NCI-H2107 treated with DMSO at 0.1 percent for 48 hours (cell line): Measurements from ENCODE around the gene EFHC2.
A peak's percentile ranks its signal among the peaks of the same experiment; 100 is the strongest.
"Not testable (repeated sequence)": the region's sequence is repeated elsewhere in the genome, so short reads cannot be mapped to it uniquely, and the experiment has no call there.

Experiments used
- DNase-seq: peaks from one replicate; lab custom pipeline; 2025; ENCODE audit not compliant: unreplicated experiment; lab: John Stamatoyannopoulos, UW

EFHC2 gene

GRCh38 chrX:44234116-44234515, 109.4 kb downstream of the EFHC2 start:
- DNase-seq, result no peak

- DNase-seq, result no peak
Observed at GRCh38 chrX:44232081-44232480, 111.4 kb downstream of the EFHC2 start.

- no peak for DNase-seq
Observed at GRCh38 chrX:44228621-44229020, 114.9 kb downstream of the EFHC2 start.

DNA sequence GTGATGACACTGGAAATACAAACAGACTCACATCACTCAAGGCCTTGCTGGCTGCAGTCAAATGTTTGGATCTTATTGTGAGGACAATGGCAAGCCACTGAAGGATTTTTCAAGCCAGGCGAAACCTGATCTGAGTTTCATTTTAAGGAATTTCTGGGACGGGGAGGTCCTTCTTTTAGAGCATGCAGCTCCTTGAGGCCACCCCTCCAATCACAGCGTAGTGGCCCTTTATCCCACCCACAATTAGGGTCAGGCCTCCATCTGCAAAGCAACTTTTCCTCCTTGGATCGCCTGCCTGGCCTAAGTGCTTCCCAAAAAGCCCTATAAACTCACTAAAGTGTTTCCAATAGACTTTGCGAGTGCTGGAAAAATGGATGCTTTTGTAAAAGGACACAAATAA, 115.5 kb downstream of the EFHC2 start:
- no peak for DNase-seq

- DNase-seq, result no peak
Observed at GRCh38 chrX:44225667-44226066, 117.8 kb downstream of the EFHC2 start.

DNA sequence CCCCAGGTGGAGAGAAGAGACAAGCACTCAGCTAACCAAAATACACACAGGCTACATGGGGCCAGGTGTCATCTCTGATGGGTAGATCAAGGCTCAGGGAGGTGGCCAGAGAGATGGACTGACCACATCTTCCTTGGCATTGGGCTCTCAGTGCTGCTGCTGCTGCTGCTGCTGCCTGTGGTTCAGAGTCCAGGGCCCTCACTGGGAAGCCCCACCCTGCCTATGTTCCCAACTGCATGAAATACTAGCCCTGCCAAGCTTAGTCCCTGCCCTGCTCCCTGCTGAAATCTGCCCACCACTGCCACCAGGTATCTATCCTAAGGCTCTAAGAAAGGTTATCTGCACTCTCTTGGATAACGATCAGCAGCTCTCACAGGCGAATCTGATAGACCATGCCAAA, 118.7 kb downstream of the EFHC2 start:
- DNase-seq, result no peak

GRCh38 chrX:44223150-44223549, 120.3 kb downstream of the EFHC2 start:
- no peak for DNase-seq

DNA sequence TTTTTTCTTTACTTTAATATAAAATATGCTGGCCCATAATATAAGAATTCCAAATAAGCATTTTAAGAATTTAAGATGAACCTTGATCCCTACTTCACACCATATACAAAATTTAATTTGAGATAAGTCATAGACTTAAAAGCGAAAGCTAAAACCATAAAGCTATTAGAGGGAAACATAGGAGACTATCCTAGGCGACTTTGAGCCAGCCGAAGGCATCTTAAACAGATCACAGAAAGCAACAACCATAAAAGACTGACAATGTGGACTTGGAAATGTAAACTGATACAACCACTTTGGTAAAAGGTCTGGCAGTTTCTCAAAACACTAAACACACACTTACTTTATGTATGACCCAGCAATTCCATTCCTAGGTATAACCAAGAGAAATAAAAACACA, 125.0 kb downstream of the EFHC2 start:
- no peak for DNase-seq

- no peak for DNase-seq
Observed at GRCh38 chrX:44216171-44216570, 127.3 kb downstream of the EFHC2 start.

DNA sequence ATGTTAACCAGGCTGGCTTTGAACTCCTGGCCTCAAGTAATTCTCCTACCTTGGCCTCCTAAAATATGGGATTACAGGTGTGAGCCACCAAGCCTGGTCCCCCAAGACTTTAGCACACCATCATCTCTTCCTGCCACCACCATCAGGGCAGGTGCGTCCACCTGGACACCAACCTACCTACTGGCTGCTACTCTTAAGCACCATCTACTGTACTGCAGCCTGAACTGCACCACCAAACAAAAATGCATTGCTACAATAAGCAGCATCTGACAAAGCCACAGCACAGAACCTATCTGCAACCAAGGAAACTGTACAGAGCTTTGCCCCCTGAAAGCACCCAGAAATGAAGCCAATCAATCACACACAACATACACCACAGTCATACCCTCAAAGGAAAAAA, 139.7 kb downstream of the EFHC2 start:
- DNase-seq, result no peak

GRCh38 chrX:44202596-44202995, 140.9 kb downstream of the EFHC2 start:
- no peak for DNase-seq

GRCh38 chrX:44189116-44189515, 154.4 kb downstream of the EFHC2 start:
- DNase-seq, result no peak

DNA sequence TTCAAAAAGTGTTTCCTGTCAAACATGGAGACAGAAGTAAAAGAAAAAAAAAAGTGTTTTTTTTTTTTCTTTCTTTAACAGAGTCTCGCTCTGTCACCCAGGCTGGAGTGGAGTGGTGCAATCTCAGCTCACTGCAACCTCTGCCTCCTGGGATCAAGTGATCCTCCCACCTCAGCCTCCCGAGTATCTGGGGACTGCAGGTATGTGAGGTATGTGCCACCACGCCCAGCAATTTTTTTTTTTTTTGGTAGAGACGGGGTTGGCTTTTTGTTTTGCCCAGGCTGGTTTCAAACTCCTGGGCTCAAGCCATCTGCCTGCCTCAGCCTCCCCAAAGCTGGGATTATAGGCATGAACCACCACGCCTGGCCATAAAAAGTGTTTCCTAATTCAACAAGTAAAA, 155.6 kb downstream of the EFHC2 start:
- DNase-seq, result not testable (repeated sequence)

- peak; percentile 84 for DNase-seq
Observed at GRCh38 chrX:44183329-44183728, 160.1 kb downstream of the EFHC2 start.

GRCh38 chrX:44178274-44179053, 165.0 kb downstream of the EFHC2 start:
- DNase-seq, result no peak

DNA sequence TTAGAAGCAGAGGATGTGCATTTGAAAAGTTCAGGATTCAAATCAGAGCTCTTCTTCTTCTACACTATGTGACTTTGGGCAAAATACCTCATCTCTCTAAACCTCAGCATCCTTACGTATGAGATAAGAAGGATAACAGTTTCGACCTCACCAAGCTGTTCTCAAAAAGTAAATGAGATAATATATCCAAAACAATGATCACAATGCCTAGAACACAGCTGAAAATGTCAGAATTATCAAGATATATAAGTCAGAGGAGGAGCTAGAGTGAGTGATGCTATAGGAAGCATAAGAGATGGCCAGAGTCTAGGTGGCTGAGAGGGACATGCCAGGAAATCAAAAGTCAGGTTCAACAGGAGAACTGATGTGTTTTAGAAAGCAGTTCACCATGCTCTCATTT, 168.0 kb downstream of the EFHC2 start:
- no peak for DNase-seq

DNA sequence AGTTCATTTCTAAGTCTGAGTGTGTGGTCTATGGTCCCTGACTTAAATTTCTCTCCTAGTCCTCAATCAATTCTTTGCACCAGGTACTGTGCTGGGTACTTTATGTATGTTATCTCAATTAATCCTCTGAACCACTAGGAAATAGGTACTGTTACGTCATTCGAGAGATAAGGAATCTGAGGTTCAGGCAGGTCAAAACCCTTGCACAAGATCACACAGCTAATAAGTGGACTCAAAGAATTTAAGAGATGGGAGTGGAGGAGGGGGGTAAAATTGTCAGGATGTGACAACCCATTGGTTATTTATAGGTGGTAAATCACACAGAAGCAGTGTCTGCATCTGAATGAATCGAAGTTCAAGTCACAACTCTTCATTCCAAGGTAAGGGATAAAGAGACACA, 169.4 kb downstream of the EFHC2 start:
- no peak for DNase-seq

DNA sequence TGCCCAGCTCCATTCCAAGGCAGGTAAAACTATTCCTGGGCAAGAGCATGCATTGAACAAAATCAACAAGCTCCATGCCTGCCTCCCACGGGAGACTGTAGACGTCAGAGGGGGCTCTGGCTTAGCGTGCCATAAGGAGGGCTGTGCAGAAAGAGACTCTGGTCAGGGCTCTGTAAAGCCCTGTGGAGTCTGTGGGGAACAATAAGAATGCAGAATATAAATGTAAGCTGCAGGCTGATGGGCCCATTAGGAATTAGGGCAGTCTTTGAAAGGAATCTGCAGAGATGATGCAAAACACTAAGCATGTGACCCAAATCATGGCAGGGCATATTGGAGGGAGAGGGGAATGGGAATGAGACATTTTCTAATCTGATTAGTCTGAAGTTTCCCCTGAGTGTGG, 170.3 kb downstream of the EFHC2 start:
- no peak for DNase-seq

GRCh38 chrX:44167116-44167515, 176.4 kb downstream of the EFHC2 start:
- DNase-seq, result no peak

DNA sequence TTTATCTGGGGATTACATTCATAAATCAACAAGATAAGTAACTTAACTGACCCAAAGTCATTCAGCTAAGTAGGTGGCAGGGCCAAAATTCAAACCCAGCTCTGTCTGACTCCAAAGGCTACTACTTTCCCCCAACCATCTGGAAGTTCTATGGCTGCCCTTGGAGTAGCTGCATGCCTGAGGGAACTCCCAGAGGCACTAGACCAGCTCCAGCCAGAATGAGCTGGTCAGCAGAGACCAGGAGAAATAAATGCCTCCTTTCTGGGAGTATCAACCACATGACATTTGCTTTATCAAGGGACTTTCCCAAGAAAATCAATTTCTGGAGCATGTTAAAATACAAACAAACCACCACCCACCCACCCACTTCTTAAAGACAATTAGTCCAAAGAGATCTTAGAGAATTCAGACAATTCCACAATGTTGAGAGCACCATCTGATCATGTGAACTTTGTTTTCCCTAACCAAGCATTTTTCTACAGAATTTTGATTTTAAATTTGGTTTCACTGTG, 180.5 kb downstream of the EFHC2 start:
- DNase-seq, result no peak

GRCh38 chrX:44157858-44158257, 185.6 kb downstream of the EFHC2 start:
- no peak for DNase-seq

- no peak for DNase-seq
Observed at GRCh38 chrX:44157283-44157682, 186.2 kb downstream of the EFHC2 start.

- DNase-seq, result no peak
Observed at GRCh38 chrX:44156726-44157125, 186.7 kb downstream of the EFHC2 start.
